Daoy (cell line): ENCODE measurements around the gene NFIC. TPM values are rescaled to one million over a fixed set of nuclear protein-coding genes. Genes with fewer than 3 reads are reported as not detected.
"Not testable (repeated sequence)": the region's sequence is repeated elsewhere in the genome, so short reads cannot be mapped to it uniquely, and the experiment has no call there.

Experiments used
- DNase-seq: peaks from one replicate; pipeline ENCODE4 v3.0.0-alpha.2; 2015; ENCODE audit warnings: low read depth
- total RNA-seq: library from RNA; depleted of rRNA; stranded (reverse); fragments of >200 nt; shearing (Covaris generic); gene quantifications from 2 replicates; pipeline ENCODE4 v1.2.3, GENCODE V29; 2014

Gene NFIC
- total RNA-seq, 1 experiment from 2014 or later: 20.2 TPM

DNA sequence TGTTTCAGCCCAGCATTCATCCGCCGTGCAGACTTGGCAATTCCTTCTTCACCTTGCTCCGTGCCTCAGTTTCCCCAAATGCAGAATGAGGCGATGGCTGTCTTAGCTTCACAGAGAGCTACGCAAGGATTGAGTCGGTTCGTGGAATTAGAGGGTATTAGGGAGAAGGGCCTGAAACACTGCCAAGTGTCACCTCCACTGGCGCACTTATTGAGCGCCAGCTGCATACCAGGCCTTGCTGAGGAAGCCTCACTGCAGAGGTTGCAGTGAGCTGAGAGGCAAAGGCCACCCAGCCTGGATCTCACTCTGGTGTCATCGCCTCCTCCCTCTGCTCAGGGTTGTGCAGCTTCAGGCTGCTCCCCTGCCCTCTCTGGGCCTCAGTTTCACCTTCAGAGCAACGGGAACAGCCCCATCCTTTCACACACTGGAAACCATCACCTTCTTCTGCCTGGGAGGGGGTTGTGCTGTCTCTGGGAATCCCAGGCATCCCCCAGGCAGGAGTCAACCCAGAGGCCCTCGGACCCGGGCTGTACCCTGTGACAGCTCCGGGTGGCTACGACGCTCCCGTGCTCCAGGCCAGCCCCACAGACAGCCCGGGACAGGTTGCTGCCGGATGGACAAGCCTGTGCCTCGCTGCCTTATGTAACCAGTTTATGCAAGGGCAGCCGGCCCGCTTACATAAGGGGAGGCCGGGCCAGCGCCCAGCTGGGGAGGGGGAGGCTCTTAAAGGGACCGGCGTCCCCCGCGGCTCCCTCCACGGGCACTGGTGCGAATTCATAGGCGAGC lies 31.9 kb downstream of the NFIC start:
- DNase-seq: no peak

GRCh38 chr19:3398900-3399278 lies 32.5 kb downstream of the NFIC start:
- DNase-seq: no peak

- not testable (repeated sequence) for DNase-seq
These were observed 32.9 kb downstream of the NFIC start for GRCh38 chr19:3399311-3399710.

DNA sequence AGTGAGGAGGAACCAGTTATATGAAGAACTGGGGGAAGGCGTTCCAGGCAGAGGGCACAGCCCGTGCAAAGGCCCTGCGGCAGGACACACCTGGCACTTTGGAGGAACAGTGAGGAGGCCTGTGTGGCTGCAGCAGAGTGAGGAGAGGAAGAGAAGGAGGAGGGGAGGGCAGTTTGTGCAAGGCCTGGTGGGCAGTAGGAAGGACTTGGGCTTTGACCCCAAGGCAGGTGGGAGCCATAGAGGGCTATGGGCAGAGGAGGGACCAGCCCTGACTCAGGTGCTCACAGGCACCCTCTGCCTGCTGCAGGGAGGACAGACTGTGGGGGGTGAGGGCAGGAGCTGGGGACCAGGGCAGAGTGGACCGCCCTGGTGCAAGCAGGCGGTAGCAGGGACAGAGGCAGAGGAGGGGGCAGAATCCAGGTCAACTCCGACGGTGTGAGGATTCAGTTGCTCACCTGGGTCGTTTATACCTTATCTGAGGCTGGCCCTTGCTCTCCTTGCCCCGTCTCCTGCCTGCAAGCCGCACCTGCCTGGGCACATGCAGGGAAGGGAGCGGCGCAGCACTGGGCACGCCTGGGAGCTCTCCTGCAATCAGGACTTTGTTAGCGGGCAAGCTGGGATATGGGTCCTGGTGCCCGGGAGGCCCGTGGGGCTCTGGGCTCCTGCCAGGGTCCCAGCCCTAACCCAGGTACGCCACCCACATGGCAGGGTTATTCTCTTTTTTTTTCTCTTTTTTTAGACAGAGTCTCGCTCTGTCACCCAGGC lies 34.8 kb downstream of the NFIC start:
- no peak for DNase-seq

DNA sequence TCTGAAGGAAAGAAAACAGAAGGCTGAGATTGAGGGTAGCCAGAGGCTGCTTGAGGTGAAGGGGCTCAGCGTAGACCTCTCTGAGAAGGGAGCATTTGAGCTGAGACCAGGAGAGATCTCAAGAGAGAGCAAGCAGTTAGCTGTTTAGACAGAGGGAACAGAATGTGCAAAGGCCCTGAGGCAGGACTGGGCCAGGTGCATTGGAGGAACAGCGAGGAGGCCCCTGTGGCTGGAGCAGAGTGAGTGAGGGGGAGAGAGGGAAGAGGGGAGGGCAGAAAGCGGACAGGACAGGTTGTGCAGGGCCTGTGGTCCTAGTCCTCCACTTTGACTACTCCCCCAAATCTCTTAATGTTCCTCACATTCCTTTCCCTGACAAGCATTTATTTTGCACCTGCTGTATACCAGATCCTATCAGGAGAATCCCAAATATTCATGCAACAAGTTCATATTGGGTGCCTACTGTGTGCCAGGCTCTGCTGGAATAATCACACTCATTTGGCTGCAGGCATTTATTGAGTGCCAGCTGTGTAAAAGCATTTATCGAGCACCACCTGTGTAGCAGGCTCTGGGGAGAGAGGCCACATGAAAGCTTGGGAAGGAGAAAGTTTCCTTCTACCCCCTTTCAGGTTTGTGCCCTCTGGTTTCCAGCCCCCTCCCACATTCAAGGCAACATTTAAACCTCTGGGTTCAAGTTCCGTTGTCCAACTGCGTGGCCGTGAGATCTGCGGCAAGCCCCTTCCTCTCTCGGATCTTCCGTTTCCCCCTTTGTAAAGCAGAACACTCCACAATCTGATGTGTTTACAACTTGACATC lies 36.5 kb downstream of the NFIC start:
- no peak for DNase-seq

DNA sequence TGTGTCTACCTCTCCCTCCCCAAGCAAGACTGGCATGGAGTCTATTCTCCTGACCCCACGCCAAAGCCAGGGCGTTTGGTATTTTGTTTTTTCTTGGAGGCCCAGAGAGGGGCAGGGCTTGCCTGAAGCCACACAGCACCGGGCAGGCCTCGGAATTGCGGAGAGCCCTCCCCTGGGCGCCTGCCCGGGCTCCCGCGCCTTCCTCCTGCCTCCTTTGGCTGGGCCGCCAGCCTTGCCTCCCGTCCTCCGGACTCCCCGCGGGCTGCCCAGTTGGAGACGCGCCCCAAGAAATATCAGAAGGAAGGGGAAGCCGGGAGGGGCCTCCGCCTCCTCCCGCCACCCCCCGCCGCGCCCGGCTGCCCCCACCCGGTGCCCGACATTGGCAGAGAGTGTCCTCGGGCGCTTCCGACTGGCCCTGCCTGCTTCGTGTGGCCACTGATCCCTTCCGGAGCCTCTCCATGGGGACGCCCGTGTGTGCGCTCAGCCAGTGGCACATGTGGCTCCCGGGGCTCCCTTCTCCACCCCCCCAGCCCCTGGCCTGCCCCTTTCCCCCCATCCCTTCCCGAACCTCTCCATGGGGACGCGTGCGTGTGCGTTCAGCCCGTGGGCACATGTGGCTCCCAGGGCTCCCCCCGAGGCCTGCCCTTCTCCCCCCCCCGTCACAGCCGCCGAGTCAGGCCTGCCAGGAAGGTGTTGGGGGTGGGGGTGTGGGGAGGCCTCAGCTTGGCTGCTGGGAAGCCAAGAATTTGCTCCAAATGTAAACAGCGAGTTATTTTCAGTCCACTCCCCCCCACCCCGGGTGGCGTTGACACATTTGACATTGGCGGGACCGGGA lies 37.3 kb downstream of the NFIC start:
- peak; percentile 81 for DNase-seq

- peak; percentile 88 for DNase-seq
These were observed 38.2 kb downstream of the NFIC start for GRCh38 chr19:3404324-3405260.

DNA sequence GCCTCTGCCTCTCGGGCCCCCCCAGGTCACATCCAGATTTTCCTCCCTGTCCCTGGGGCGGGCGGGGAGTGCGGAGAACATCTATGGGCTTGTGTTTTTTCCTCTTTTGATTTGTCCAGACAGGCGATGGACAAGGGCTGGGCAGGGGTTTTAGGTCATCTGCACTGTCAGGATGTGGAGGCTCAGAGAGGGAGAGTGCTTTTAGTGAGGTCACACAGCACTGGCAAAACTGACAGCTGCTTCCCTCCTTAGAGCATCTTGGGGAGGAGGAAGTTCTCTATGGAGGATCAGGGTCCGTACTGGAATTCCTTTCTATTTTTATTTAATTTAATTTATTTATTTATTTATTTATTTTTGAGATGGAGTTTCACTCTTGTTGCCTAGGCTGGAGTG lies 38.9 kb downstream of the NFIC start:
- no peak for DNase-seq

DNA sequence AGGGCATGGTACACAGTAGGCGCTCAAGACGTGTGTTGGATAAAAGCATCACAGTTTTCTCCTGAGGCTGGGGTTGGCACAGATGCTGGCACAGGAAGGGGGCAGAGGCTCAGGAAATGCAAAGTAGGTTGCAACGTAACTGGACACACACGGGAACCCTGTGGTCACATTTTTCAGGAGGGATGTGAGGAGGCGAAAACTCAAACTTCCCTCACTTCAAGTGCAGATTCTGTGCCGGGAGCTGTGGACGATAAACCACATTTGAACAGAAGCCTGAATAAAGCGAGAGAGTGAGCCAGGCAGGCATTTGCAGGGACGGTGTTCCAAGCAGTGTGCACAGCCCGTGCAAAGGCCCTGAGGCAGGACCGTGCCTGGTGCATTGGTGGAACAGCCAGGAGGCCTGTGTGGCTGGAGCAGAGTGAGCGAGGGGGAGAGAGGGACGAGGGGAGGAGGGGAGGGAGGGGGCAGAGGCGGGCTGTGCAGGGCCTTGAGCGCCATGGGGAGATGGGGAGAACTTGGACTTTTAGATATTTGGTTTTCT lies 40.3 kb downstream of the NFIC start:
- DNase-seq: no peak

- no peak for DNase-seq
These were observed 41.5 kb downstream of the NFIC start for GRCh38 chr19:3407556-3408516.

DNA sequence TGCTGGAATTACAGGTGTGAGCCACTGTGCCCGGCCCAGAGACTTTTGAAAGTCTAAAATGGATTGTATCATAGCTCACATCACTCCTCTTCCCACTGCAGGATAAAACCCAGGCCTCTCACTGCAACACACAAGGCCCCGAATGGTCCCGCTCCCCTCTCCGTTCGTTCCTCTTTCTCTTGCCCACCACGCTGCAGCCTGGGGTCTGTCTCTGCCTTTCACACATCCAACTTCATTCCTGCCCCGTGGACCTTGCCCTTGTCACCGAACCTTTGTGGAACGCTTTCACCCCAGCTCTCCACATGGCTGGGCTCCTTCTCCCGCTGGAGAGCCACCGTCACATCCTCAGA lies 42.6 kb downstream of the NFIC start:
- no peak for DNase-seq

DNA sequence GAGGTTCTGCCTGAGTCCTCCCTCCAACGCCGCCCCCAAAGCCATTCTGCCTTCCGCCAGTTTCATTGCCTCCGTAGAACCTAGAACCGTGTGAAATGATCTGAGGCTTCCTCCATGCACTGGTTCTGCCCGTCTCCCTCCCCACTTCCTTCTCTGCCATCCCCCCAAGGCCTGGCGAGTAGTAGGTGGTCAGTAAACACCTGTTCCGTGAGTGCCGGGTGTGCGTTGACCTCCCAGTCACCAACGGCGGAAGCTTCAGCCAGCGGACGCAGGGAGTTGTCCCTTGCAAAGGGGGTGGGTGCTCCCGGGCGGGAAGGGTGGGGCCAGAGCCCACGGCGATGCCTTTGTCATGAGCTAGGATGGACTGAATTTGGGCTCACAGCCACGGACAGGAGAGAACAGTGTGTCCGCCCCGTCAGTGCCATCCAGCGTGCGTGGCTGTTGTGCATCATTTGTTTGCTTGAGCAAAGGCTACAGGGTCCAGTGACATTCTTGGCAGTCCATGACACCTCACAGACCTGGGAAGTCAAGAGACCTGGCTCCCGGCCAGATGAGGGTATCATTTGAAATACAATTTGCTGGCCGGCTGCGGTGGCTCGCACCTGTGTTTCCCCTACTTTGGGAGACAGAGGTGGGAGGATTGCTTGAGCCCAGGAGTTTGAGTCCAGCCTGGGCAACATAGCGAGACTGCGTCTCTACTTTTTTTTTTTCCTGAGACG lies 43.1 kb downstream of the NFIC start:
- no peak for DNase-seq

DNA sequence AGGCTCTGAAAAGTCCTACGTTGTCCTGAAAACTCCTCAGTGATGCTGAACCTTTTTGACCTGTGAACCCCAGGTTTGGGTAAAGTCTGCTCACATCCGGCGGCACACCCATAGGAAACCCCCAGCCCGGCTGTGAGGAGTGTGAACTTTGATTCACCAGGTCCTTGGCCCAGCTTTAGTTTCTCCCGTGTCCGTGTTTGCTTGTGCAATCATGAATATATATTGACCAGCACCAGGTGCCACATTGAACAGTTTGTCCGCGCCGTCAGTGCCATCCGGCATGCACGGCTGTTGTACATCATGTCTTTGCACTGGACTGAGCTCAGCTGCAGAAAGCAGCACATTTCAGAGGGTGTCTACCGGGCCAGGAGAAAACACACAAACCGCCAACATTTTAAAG lies 45.3 kb downstream of the NFIC start:
- DNase-seq: no peak

DNA sequence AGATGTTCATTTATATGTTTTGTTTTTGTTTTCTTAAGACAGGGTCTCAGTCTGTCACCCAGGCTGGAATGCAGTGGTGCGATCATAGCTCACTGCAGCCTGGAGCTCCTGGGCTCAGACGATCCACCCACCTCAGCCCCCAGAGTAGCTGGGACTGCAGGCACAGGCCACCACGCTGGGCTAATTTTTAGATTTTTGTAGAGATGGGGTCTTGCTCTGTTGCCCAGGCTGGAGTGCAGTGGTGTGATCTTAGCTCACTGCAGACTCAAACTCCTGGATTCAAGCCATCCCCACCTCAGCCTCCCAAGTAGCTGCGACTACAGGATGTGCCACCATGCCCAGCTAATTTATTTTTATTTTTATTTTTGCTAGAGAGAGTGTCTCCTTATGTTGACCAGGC lies 45.7 kb downstream of the NFIC start:
- no peak for DNase-seq

- no peak for DNase-seq
These were observed 47.5 kb downstream of the NFIC start for GRCh38 chr19:3413796-3414327.

GRCh38 chr19:3415695-3416094 lies 49.3 kb downstream of the NFIC start:
- no peak for DNase-seq

- DNase-seq: no peak
These were observed 53.9 kb downstream of the NFIC start for GRCh38 chr19:3420244-3420755.
